WERI-Rb-1 (cell line): Measurements from ENCODE around the gene RELL1.
A peak's percentile ranks its signal among the peaks of the same experiment; 100 is the strongest.

Experiments used
- DNase-seq: peaks from one replicate; pipeline ENCODE4 v3.0.0-alpha.2; 2020
- H3K27ac ChIP-seq: fragments of 250-450 bp; sonication (Bioruptor Pico); 2 replicates; pipeline ENCODE4 v1.5.1; 2020; ENCODE audit warnings: mild to moderate bottlenecking, moderate library complexity
- H3K27me3 ChIP-seq: fragments of 250-450 bp; sonication (Bioruptor Pico); 2 replicates; pipeline ENCODE4 v1.5.1; 2021; ENCODE audit warnings: mild to moderate bottlenecking, low read depth, moderate library complexity; ENCODE audit not compliant: insufficient read depth, severe bottlenecking
- H3K36me3 ChIP-seq: fragments of 250-450 bp; sonication (Bioruptor Pico); 2 replicates; pipeline ENCODE4 v1.5.1; 2020; ENCODE audit warnings: mild to moderate bottlenecking, moderate library complexity
- H3K4me3 ChIP-seq: 2 replicates; pipeline ENCODE4 v1.5.1; 2011; ENCODE audit warnings: low read depth, mild to moderate bottlenecking, control low read depth, low read length
- H3K9me3 ChIP-seq: fragments of 250-450 bp; sonication (Bioruptor Pico); 2 replicates; pipeline ENCODE4 v1.5.1; 2021; ENCODE audit warnings: mild to moderate bottlenecking, moderate library complexity; ENCODE audit not compliant: severe bottlenecking
- TF ChIP-seq, protein P1 (sequence below): IDR thresholded peaks from 2 replicates; pipeline ENCODE4 v1.5.1; 2011; ENCODE audit warnings: low read depth, mild to moderate bottlenecking, control low read depth, inconsistent platforms, low read length

RELL1 gene

GRCh38 chr4:37623940-37624339, 62.2 kb downstream of the RELL1 start:
- Histone ChIP-seq H3K4me3 (no peak overlapping the region), H3K9me3 (no peaks in the 10 kb centered on the region), H3K36me3 (no peaks in the 10 kb centered on the region), H3K27ac (no peak overlapping the region), H3K27me3 (no peaks in the 10 kb centered on the region)
- no peak for DNase-seq
- TF ChIP-seq, protein P1, sequence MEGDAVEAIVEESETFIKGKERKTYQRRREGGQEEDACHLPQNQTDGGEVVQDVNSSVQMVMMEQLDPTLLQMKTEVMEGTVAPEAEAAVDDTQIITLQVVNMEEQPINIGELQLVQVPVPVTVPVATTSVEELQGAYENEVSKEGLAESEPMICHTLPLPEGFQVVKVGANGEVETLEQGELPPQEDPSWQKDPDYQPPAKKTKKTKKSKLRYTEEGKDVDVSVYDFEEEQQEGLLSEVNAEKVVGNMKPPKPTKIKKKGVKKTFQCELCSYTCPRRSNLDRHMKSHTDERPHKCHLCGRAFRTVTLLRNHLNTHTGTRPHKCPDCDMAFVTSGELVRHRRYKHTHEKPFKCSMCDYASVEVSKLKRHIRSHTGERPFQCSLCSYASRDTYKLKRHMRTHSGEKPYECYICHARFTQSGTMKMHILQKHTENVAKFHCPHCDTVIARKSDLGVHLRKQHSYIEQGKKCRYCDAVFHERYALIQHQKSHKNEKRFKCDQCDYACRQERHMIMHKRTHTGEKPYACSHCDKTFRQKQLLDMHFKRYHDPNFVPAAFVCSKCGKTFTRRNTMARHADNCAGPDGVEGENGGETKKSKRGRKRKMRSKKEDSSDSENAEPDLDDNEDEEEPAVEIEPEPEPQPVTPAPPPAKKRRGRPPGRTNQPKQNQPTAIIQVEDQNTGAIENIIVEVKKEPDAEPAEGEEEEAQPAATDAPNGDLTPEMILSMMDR: no peak

DNA sequence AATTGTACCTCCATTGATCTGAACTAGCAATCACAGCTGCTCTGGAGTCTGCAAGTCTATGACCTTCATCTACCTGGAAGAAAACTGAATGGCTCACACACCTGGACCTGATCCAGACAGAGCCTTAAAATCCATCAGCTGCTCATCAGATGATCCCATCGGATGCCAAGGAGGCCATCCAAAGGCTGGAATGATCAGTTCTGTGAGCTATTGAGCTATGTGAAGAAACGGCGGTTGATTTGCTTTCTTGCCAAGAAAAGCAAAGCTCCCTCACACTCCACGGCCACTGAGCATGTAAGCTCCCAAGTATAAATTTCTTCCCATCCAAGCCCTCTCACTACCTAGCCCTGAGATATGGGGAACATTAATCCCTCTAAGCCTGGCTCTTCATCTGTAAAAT, 63.1 kb downstream of the RELL1 start:
- H3K4me3 ChIP-seq: no peak overlapping the region
- DNase-seq: no peak
- H3K27me3 ChIP-seq: no peaks in the 10 kb centered on the region
- TF ChIP-seq, protein P1: no peak
- H3K36me3 ChIP-seq: no peaks in the 10 kb centered on the region
- no peaks in the 10 kb centered on the region for H3K9me3 ChIP-seq
- no peak overlapping the region for H3K27ac ChIP-seq

- H3K4me3 ChIP-seq: no peak overlapping the region
- H3K27ac ChIP-seq: no peak overlapping the region
- H3K27me3 ChIP-seq: peaks cover 18% of the 10 kb centered on the region
- TF ChIP-seq, protein P1: no peak
- no peak for DNase-seq
- H3K36me3 ChIP-seq: no peaks in the 10 kb centered on the region
- H3K9me3 ChIP-seq: no peaks in the 10 kb centered on the region
These were observed 66.0 kb downstream of the RELL1 start for GRCh38 chr4:37620176-37620575.

- Histone ChIP-seq H3K9me3 (no peaks in the 10 kb centered on the region), H3K27ac (no peak overlapping the region), H3K27me3 (peaks cover 18% of the 10 kb centered on the region), H3K4me3 (no peak overlapping the region), H3K36me3 (no peaks in the 10 kb centered on the region)
- DNase-seq: no peak
- TF ChIP-seq, protein P1: no peak
These were observed 70.5 kb downstream of the RELL1 start for GRCh38 chr4:37615720-37616063.

DNA sequence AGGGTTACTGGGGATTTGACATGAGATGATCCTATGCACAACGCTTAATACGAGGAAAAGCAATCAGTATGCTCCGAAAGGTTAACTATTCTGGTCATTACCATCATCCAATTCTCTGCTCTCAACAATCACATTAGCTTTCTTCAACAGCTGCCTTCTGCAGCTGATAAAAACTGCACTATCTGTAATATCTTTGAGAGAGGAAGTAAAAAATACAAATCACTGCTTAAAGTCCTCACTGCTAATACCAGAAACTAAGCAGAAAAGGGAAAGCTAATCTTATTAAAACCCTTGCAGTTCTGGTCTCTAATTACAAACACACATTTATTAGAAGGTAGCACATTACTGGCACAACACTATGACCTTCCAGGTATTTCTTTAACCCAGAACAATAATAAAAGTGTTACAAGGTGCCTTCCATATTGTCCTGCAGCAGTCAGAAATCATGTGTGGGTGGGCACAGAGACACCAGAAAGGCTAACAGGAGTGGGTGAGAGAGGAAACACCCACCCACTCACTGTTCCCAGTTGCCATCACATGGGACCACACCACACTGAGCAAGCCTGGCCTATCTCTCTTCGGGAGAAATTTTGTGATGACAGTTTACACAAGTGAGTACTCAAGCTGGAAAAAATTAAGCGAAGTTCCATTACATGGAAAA, 71.0 kb downstream of the RELL1 start:
- Histone ChIP-seq H3K27ac (no peak overlapping the region), H3K27me3 (peaks cover 18% of the 10 kb centered on the region), H3K36me3 (no peaks in the 10 kb centered on the region), H3K9me3 (no peaks in the 10 kb centered on the region), H3K4me3 (no peak overlapping the region)
- DNase-seq: peak; percentile 28
- TF ChIP-seq, protein P1: no peak

GRCh38 chr4:37612811-37613210, 73.4 kb downstream of the RELL1 start:
- DNase-seq: no peak
- TF ChIP-seq, protein P1: no peak
- Histone ChIP-seq H3K9me3 (peaks cover 4% of the 10 kb centered on the region), H3K27ac (no peak overlapping the region), H3K36me3 (no peaks in the 10 kb centered on the region), H3K4me3 (no peak overlapping the region), H3K27me3 (peaks cover 17% of the 10 kb centered on the region)
